GM23338 (cell line): Measurements from ENCODE around the gene WRNIP1.

Experiments used
- CREB1 ChIP-seq: fragments of 250-450 bp; sonication (Bioruptor Pico); IDR thresholded peaks from 2 replicates; pipeline ENCODE4 v1.5.0; 2020; ENCODE audit warnings: low read depth, mild to moderate bottlenecking, moderate library complexity
- CTCF ChIP-seq, 2 experiments: fragments of 200-600 bp in 1 of 2; sonication (generic) in 1 of 2; conservative IDR thresholded peaks; 2 replicates each; pipeline versions ENCODE4 v1.5.1 to v1.6.1; 2016 to 2017; ENCODE audit warnings: antibody characterized with exemption in 2 of 2, low read depth in 2 of 2, mild to moderate bottlenecking in 2 of 2, moderate library complexity in 1 of 2
- ETS1 ChIP-seq: IDR thresholded peaks from 2 replicates; pipeline ENCODE4 v1.6.1; 2016; ENCODE audit warnings: antibody characterized with exemption
- EZH2 ChIP-seq: fragments of 200-600 bp; sonication (generic); IDR thresholded peaks from one replicate; pipeline ENCODE4 v1.8.0; 2017; ENCODE audit warnings: antibody characterized with exemption, mild to moderate bottlenecking, low read depth; ENCODE audit not compliant: unreplicated experiment
- EZH2phosphoT487 ChIP-seq: fragments of 200-600 bp; sonication (generic); IDR thresholded peaks from one replicate; pipeline ENCODE4 v1.8.1; 2018; ENCODE audit warnings: antibody characterized with exemption; ENCODE audit not compliant: unreplicated experiment
- JUNB ChIP-seq: IDR thresholded peaks from one replicate; pipeline ENCODE4 v1.6.1; 2016; ENCODE audit warnings: antibody characterized with exemption; ENCODE audit not compliant: unreplicated experiment
- NANOG ChIP-seq: IDR thresholded peaks from 2 replicates; pipeline ENCODE4 v1.6.1; 2016; ENCODE audit warnings: antibody characterized with exemption, borderline replicate concordance
- POLR2AphosphoS5 ChIP-seq: IDR thresholded peaks from 2 replicates; pipeline ENCODE4 v1.6.1; 2016; ENCODE audit warnings: antibody characterized with exemption, low read depth
- REST ChIP-seq: IDR thresholded peaks from one replicate; pipeline ENCODE4 v1.6.1; 2018; ENCODE audit warnings: antibody characterized with exemption; ENCODE audit not compliant: unreplicated experiment
- STAT1 ChIP-seq: IDR thresholded peaks from one replicate; pipeline ENCODE4 v1.6.1; 2016; ENCODE audit warnings: antibody characterized with exemption; ENCODE audit not compliant: unreplicated experiment
- ZNF114 ChIP-seq: fragments of 250-450 bp; sonication (Bioruptor Pico); IDR thresholded peaks from 2 replicates; pipeline ENCODE4 v1.5.0; 2020; ENCODE audit warnings: mild to moderate bottlenecking, moderate library complexity
- ZNF331 ChIP-seq: fragments of 250-450 bp; sonication (Bioruptor Pico); IDR thresholded peaks from 2 replicates; pipeline ENCODE4 v1.5.0; 2020; ENCODE audit warnings: low read depth, mild to moderate bottlenecking, moderate library complexity
- ZNF462 ChIP-seq: fragments of 250-450 bp; sonication (Bioruptor Pico); IDR thresholded peaks from 2 replicates; pipeline ENCODE4 v1.5.0; 2020; ENCODE audit warnings: mild to moderate bottlenecking, moderate library complexity

- TF ChIP-seq CTCF (conservative IDR thresholded peaks at IDR 0.05; ENCODE audit: low read depth in 2 of 2) (no peak), POLR2AphosphoS5 (no peak), EZH2phosphoT487 (no peak), ZNF462 (CRISPR knock-in tag) (no peak), CREB1 (CRISPR knock-in tag) (no peak), REST (no peak), JUNB (no peak), EZH2 (no peak), ETS1 (no peak), ZNF331 (CRISPR knock-in tag) (no peak), STAT1 (no peak), ZNF114 (CRISPR knock-in tag) (no peak), NANOG (no peak)
These were observed 19.7 kb downstream of the WRNIP1 start for GRCh38 chr6:2784930-2785329.
